Measurements from ENCODE around the gene SLC7A14.

The SLC7A14 gene

DNA sequence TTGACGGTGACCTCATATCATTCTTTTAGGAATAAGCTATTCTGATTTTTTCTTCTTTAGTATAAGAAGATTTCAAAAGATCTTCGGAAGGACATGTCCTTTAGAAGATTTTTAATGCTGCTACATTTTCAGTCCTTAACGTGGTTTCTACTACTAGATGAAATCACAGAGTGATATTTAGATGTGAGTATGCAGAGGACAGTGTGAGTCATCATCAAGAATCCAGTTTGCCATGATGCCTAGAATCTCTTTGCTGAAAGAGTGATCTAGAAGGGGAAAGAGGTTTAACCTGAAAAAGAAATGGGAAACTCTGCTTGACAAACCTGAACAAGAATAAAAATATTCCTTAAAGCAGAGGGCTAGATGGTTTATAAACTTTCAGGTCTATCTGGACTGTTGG, 43.2 kb downstream of the SLC7A14 start:
- peak; percentile 37 for DNase-seq (ENCODE audit: low read depth)
- H3K4me3 ChIP-seq (ENCODE audit: low read length): no peak overlapping the region
- TF ChIP-seq, protein P1, sequence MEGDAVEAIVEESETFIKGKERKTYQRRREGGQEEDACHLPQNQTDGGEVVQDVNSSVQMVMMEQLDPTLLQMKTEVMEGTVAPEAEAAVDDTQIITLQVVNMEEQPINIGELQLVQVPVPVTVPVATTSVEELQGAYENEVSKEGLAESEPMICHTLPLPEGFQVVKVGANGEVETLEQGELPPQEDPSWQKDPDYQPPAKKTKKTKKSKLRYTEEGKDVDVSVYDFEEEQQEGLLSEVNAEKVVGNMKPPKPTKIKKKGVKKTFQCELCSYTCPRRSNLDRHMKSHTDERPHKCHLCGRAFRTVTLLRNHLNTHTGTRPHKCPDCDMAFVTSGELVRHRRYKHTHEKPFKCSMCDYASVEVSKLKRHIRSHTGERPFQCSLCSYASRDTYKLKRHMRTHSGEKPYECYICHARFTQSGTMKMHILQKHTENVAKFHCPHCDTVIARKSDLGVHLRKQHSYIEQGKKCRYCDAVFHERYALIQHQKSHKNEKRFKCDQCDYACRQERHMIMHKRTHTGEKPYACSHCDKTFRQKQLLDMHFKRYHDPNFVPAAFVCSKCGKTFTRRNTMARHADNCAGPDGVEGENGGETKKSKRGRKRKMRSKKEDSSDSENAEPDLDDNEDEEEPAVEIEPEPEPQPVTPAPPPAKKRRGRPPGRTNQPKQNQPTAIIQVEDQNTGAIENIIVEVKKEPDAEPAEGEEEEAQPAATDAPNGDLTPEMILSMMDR (IDR thresholded peaks at IDR 0.05; ENCODE audit: insufficient read depth, low read depth, low read length, missing control alignments): no peak

DNA sequence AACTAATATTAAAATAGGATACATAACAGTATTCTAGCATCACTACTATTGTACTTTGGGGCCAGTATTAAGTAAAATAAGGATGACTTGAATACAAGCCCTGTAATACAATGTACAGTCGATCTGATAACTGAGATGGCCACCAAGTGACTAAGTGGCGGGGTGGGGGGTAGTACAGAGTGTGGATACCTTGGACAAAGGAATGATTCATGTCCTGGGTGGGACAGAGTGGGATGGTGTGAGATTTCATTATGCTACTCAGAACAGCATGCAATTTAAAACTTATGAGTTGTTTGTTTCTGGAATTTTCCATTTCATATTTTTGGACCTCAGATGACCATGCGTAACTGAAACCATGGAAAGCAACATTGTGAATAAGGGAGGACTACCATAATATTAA, 46.0 kb downstream of the SLC7A14 start:
- TF ChIP-seq, protein P1 (IDR thresholded peaks at IDR 0.05; ENCODE audit: insufficient read depth, low read depth, low read length, missing control alignments): no peak
- no peak overlapping the region for H3K4me3 ChIP-seq (ENCODE audit: low read length)
- DNase-seq (ENCODE audit: low read depth): no peak

DNA sequence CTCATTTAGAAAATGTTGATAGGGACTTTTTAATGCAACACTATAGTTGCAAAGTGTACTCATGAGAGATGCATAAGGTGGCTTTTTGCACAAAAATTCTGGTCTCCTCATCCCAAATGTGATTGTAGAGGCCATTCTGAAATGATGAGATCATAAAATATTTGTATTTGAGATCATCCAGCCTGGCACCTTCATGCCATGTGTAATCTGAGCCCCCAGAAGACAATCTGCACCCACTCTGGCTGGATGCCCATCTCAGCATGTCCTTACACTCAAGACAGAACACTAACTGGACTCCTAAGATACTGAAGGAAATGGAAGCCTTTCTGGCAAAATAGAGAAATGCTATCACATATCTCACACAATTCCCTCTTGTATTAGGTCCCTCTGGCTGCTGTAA, 49.2 kb downstream of the SLC7A14 start:
- DNase-seq (ENCODE audit: low read depth): no peak
- H3K4me3 ChIP-seq (ENCODE audit: low read length): no peak overlapping the region
- TF ChIP-seq, protein P1 (IDR thresholded peaks at IDR 0.05; ENCODE audit: insufficient read depth, low read depth, low read length, missing control alignments): no peak

DNA sequence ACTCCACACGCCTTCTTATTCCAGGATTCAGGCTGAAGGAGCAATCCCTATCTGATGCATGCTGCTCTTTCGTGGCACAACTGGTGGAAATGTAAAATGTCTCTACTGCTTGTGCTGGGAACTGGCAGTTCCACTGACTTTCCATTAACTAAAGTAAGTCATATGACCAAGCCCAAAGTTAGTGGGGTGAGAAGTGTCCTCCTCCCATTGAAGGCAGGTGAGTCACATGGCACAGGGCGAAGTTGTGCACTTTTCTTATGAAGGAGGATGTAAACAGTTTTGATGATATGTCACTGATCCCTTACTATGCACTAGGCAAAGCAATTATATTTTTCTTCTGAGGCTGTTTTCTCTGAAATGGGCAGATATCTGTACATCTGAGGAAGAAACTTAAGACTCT, 51.6 kb downstream of the SLC7A14 start:
- peak; percentile 49 for DNase-seq (ENCODE audit: low read depth)
- no peak overlapping the region for H3K4me3 ChIP-seq (ENCODE audit: low read length)
- TF ChIP-seq, protein P1 (IDR thresholded peaks at IDR 0.05; ENCODE audit: insufficient read depth, low read depth, low read length, missing control alignments): no peak

- no peak for DNase-seq (ENCODE audit: low read depth)
These were observed 53.3 kb downstream of the SLC7A14 start for GRCh38 chr3:170532573-170532972.

GRCh38 chr3:170531657-170532335, 54.1 kb downstream of the SLC7A14 start:
- DNase-seq (ENCODE audit: low read depth): no peak
- no peak overlapping the region for H3K4me3 ChIP-seq (ENCODE audit: low read length)
- TF ChIP-seq, protein P1 (IDR thresholded peaks at IDR 0.05; ENCODE audit: insufficient read depth, low read depth, low read length, missing control alignments): no peak

More at GRCh38 chr3:170532573-170532972, 53.3 kb downstream of the SLC7A14 start:
- H3K4me3 ChIP-seq (ENCODE audit: low read length): no peak overlapping the region
- TF ChIP-seq, protein P1 (IDR thresholded peaks at IDR 0.05; ENCODE audit: insufficient read depth, low read depth, low read length, missing control alignments): no peak

GRCh38 chr3:170531054-170531453, 54.8 kb downstream of the SLC7A14 start:
- H3K4me3 ChIP-seq (ENCODE audit: low read length): no peak overlapping the region
- peak; percentile 13 for DNase-seq (ENCODE audit: low read depth)
- TF ChIP-seq, protein P1 (IDR thresholded peaks at IDR 0.05; ENCODE audit: insufficient read depth, low read depth, low read length, missing control alignments): no peak
